ENCODE measurements around the gene PSME1.

DNA sequence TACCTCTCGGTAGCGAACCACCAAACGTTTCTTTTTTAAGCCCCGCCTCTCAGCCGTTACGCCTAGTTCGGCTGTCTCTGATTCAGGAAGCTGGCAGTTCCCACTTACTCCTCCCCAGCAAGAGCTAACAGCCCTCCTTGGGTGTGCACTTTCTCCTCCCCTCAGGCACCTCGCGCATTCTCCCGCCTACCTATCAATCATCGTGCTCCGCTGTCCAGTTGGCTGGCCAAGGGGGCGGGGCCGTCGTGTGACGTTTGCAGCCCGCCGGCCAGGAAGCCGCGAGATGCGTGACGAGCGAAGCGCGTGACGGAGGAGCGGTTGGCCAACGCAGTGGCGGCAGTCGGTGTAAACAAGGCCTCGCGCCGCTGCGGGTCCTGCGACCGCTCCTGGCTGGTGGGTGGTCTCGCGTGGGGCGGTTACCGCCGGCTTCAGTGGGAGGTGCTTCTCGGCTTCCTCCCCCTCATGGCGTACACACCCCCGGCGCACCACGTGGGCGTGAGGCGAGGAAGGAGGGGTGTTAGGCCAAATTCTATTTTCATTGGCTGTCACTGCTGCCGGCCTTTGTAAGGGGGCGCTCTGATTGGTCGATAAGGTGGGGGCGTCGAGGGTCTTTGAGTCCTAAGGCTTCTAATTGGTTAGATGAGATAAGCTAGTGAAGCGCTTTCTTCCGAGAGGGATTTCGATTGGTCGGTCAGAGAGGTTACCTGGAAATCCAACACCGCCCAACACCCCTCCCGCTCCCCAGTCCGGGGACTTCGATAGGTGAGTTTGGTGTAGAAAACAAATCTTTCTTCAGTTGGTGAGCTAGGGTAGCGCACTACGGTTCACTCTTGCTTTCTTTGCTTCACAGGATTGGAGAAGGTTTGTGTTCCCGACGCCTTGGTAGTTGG lies 21.2 kb upstream of the PSME1 start, which contains the start of the genes DCAF11 and NRL:
- no peak for TF ChIP-seq EZH2 (IDR thresholded peaks at IDR 0.05; ENCODE audit: borderline replicate concordance, control insufficient read depth, low read depth, low read length)
- TF ChIP-seq TCF12 (IDR thresholded peaks at IDR 0.05; ENCODE audit: low read depth, low read length), result no peak
- TF ChIP-seq, protein P1, sequence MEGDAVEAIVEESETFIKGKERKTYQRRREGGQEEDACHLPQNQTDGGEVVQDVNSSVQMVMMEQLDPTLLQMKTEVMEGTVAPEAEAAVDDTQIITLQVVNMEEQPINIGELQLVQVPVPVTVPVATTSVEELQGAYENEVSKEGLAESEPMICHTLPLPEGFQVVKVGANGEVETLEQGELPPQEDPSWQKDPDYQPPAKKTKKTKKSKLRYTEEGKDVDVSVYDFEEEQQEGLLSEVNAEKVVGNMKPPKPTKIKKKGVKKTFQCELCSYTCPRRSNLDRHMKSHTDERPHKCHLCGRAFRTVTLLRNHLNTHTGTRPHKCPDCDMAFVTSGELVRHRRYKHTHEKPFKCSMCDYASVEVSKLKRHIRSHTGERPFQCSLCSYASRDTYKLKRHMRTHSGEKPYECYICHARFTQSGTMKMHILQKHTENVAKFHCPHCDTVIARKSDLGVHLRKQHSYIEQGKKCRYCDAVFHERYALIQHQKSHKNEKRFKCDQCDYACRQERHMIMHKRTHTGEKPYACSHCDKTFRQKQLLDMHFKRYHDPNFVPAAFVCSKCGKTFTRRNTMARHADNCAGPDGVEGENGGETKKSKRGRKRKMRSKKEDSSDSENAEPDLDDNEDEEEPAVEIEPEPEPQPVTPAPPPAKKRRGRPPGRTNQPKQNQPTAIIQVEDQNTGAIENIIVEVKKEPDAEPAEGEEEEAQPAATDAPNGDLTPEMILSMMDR (IDR thresholded peaks at IDR 0.05 in 2 of 3, conservative IDR thresholded peaks at IDR 0.05 in 1 of 3; ENCODE audit: control insufficient read depth in 2 of 3, extremely low read depth in 1 of 3, insufficient read depth in 1 of 3, low read depth in 3 of 3, low read length in 3 of 3), result no peak
- no peak; a peak in 1 of 4 replicates for TF ChIP-seq CEBPB (IDR thresholded peaks at IDR 0.05; ENCODE audit: borderline replicate concordance in 1 of 2, low read depth in 2 of 2, low read length in 2 of 2)
- peak; percentile 25; the same call in 1 of the 2 replicates for TF ChIP-seq TAF1 (IDR thresholded peaks at IDR 0.05; ENCODE audit: borderline replicate concordance, low read depth, low read length)
- TF ChIP-seq POLR2A (IDR thresholded peaks at IDR 0.05; ENCODE audit: low read depth, low read length), result peak; percentile 91
- TF ChIP-seq JUND (IDR thresholded peaks at IDR 0.05; ENCODE audit: low read depth, low read length), result peak; percentile 38; the same call in 1 of the 2 replicates
- TF ChIP-seq SPI1 (IDR thresholded peaks at IDR 0.05; ENCODE audit: borderline replicate concordance, insufficient read depth, low read depth, low read length), result peak; percentile 54; the same call in 1 of the 2 replicates
- TF ChIP-seq NR2C2 (IDR thresholded peaks at IDR 0.05; ENCODE audit: borderline replicate concordance, control insufficient read depth, insufficient read length, low read depth), result no peak
- TF ChIP-seq, protein P2, sequence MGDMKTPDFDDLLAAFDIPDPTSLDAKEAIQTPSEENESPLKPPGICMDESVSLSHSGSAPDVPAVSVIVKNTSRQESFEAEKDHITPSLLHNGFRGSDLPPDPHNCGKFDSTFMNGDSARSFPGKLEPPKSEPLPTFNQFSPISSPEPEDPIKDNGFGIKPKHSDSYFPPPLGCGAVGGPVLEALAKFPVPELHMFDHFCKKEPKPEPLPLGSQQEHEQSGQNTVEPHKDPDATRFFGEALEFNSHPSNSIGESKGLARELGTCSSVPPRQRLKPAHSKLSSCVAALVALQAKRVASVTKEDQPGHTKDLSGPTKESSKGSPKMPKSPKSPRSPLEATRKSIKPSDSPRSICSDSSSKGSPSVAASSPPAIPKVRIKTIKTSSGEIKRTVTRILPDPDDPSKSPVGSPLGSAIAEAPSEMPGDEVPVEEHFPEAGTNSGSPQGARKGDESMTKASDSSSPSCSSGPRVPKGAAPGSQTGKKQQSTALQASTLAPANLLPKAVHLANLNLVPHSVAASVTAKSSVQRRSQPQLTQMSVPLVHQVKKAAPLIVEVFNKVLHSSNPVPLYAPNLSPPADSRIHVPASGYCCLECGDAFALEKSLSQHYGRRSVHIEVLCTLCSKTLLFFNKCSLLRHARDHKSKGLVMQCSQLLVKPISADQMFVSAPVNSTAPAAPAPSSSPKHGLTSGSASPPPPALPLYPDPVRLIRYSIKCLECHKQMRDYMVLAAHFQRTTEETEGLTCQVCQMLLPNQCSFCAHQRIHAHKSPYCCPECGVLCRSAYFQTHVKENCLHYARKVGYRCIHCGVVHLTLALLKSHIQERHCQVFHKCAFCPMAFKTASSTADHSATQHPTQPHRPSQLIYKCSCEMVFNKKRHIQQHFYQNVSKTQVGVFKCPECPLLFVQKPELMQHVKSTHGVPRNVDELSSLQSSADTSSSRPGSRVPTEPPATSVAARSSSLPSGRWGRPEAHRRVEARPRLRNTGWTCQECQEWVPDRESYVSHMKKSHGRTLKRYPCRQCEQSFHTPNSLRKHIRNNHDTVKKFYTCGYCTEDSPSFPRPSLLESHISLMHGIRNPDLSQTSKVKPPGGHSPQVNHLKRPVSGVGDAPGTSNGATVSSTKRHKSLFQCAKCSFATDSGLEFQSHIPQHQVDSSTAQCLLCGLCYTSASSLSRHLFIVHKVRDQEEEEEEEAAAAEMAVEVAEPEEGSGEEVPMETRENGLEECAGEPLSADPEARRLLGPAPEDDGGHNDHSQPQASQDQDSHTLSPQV (IDR thresholded peaks at IDR 0.05), result no peak
- TF ChIP-seq JUNB (IDR thresholded peaks at IDR 0.05), result no peak
- TF ChIP-seq FOXM1 (IDR thresholded peaks at IDR 0.05; ENCODE audit: low read depth, low read length), result no peak
- TF ChIP-seq, protein P3, sequence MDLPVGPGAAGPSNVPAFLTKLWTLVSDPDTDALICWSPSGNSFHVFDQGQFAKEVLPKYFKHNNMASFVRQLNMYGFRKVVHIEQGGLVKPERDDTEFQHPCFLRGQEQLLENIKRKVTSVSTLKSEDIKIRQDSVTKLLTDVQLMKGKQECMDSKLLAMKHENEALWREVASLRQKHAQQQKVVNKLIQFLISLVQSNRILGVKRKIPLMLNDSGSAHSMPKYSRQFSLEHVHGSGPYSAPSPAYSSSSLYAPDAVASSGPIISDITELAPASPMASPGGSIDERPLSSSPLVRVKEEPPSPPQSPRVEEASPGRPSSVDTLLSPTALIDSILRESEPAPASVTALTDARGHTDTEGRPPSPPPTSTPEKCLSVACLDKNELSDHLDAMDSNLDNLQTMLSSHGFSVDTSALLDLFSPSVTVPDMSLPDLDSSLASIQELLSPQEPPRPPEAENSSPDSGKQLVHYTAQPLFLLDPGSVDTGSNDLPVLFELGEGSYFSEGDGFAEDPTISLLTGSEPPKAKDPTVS (IDR thresholded peaks at IDR 0.05; ENCODE audit: low read depth, low read length), result no peak
